Neural cell (in vitro differentiated cells): ENCODE results near the gene CTBP2. TPM values are rescaled to one million over a fixed set of nuclear protein-coding genes. Genes with fewer than 3 reads are reported as not detected.

Experiments
- H2AFZ ChIP-seq: fragments of 200-600, 300-800 bp; sonication (generic), shearing (Covaris generic); 2 replicates; pipeline ENCODE4 v1.6.0; 2014; ENCODE audit warnings: low read depth, mild to moderate bottlenecking, antibody characterized with exemption, low read length, moderate library complexity
- H3F3A ChIP-seq: fragments of 200-600 bp; shearing (Covaris generic); 2 replicates; pipeline ENCODE4 v1.6.1; 2016; ENCODE audit warnings: mild to moderate bottlenecking, moderate library complexity, mixed read lengths, antibody characterized with exemption, low read length; ENCODE audit not compliant: insufficient read depth, poor library complexity, severe bottlenecking
- H3K27ac ChIP-seq: fragments of 200-600, 300-800 bp; sonication (generic), shearing (Covaris generic); 2 replicates; pipeline ENCODE4 v1.5.1; 2014; ENCODE audit warnings: mild to moderate bottlenecking, low read length, moderate library complexity
- H3K27me3 ChIP-seq: fragments of 300-800, 200-600 bp; sonication (generic), shearing (Covaris generic); 2 replicates; pipeline ENCODE4 v1.6.0; 2014; ENCODE audit warnings: mild to moderate bottlenecking, low read depth, low read length, moderate library complexity; ENCODE audit not compliant: insufficient read depth
- H3K36me3 ChIP-seq: fragments of 300-800, 200-600 bp; sonication (generic), shearing (Covaris generic); 2 replicates; pipeline ENCODE4 v1.5.1; 2014; ENCODE audit warnings: mild to moderate bottlenecking, antibody characterized with exemption, low read length, moderate library complexity; ENCODE audit not compliant: insufficient read depth
- H3K4me2 ChIP-seq: fragments of 300-800, 200-600 bp; sonication (generic), shearing (Covaris generic); 2 replicates; pipeline ENCODE4 v1.6.0; 2014; ENCODE audit warnings: mild to moderate bottlenecking, low read length
- H3K4me3 ChIP-seq: fragments of 300-800, 200-600 bp; sonication (generic), shearing (Covaris generic); 2 replicates; pipeline ENCODE4 v1.5.1; 2014; ENCODE audit warnings: mild to moderate bottlenecking, low read length, moderate library complexity
- H3K79me2 ChIP-seq: fragments of 200-600 bp; shearing (Covaris generic); replicated peaks from 2 replicates; pipeline ENCODE4 v1.6.0; 2014; ENCODE audit warnings: mild to moderate bottlenecking, low read length, moderate library complexity; ENCODE audit not compliant: insufficient read depth
- H3K9ac ChIP-seq: fragments of 300-800, 200-600 bp; sonication (generic), shearing (Covaris generic); 2 replicates; pipeline ENCODE4 v1.6.1; 2016; ENCODE audit warnings: mild to moderate bottlenecking, low read length, mixed read lengths
- H3K9me2 ChIP-seq: fragments of 200-600 bp; shearing (Covaris generic); 2 replicates; pipeline ENCODE4 v1.6.1; 2016; ENCODE audit warnings: mild to moderate bottlenecking, low read length, mixed read lengths; ENCODE audit not compliant: insufficient read depth
- H3K9me3 ChIP-seq: fragments of 200-600, 300-800 bp; sonication (generic), shearing (Covaris generic); 2 replicates; pipeline ENCODE4 v1.6.1; 2016; ENCODE audit warnings: mild to moderate bottlenecking, mixed run types, low read length, moderate library complexity, mixed read lengths
- H4K20me1 ChIP-seq: fragments of 200-600 bp; shearing (Covaris generic); 2 replicates; pipeline ENCODE4 v1.6.1; 2016; ENCODE audit warnings: mild to moderate bottlenecking, mixed run types; ENCODE audit not compliant: insufficient read depth
- EP300 ChIP-seq: fragments of 450-650 bp; conservative IDR thresholded peaks from 2 replicates; pipeline ENCODE4 v1.6.1; 2014; ENCODE audit warnings: antibody characterized with exemption, mild to moderate bottlenecking, moderate library complexity; ENCODE audit not compliant: poor library complexity, severe bottlenecking
- EZH2 ChIP-seq: fragments of 200-600, 300-800 bp; shearing (Covaris generic), sonication (generic); IDR thresholded peaks from 2 replicates; pipeline ENCODE4 v1.6.1; 2014; ENCODE audit warnings: antibody characterized with exemption, low read length, borderline replicate concordance, mild to moderate bottlenecking; ENCODE audit not compliant: insufficient read depth, poor library complexity, severe bottlenecking
- MXI1 ChIP-seq: fragments of 450-650 bp; conservative IDR thresholded peaks from 2 replicates; pipeline ENCODE4 v1.6.1; 2014; ENCODE audit warnings: antibody characterized with exemption, mild to moderate bottlenecking; ENCODE audit not compliant: poor library complexity, severe bottlenecking
- POLR2AphosphoS5 ChIP-seq: IDR thresholded peaks from 2 replicates; pipeline ENCODE4 v1.6.1; 2012
- RAD21 ChIP-seq: fragments of 450-650 bp; conservative IDR thresholded peaks from 2 replicates; pipeline ENCODE4 v1.6.1; 2014; ENCODE audit warnings: antibody characterized with exemption, mild to moderate bottlenecking, moderate library complexity
- SMC3 ChIP-seq: fragments of 450-650 bp; conservative IDR thresholded peaks from 2 replicates; pipeline ENCODE4 v1.6.1; 2014; ENCODE audit warnings: antibody characterized with exemption, mild to moderate bottlenecking, moderate library complexity; ENCODE audit not compliant: poor library complexity
- TAF1 ChIP-seq: IDR thresholded peaks from 2 replicates; pipeline ENCODE4 v1.6.1; 2012; ENCODE audit warnings: low read depth
- polyA plus RNA-seq: library from polyadenylated mRNA; depleted of rRNA; stranded (reverse); fragments of >200 nt; gene quantifications from 2 replicates; pipeline ENCODE4 v1.2.3, GENCODE V29; 2014
- TF ChIP-seq, protein P1 (sequence below): IDR thresholded peaks from 2 replicates; pipeline ENCODE4 v1.6.1; 2012; ENCODE audit warnings: borderline replicate concordance
- TF ChIP-seq, protein P2 (sequence below): fragments of 450-650 bp; IDR thresholded peaks from 2 replicates; pipeline ENCODE4 v1.5.1; 2014; ENCODE audit warnings: antibody characterized with exemption, mild to moderate bottlenecking, moderate library complexity; ENCODE audit not compliant: poor library complexity, severe bottlenecking

The CTBP2 gene
- polyA plus RNA-seq, 1 donor from 2014 or later: 59.5 TPM

DNA sequence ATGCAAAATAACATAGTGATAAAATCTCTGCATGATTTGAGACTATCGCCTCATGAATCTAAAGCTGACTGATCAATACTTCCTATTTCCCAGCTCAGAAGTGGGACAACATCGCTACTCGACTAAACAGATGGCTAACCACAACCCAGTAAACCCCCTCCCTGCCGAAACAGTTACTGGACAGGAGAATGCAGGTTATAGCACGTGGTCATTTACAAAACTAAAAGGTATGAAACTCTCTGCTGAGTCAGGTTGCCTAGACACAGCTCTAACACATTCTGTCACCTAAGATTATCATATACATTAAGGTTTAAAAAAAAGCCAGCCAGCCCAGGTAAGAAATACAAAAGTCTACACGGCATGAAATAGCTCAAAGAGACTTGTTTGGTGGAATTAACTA lies 64.0 kb downstream of the CTBP2 start:
- H3K79me2 ChIP-seq: peaks cover 42% of the 10 kb centered on the region
- no peak overlapping the region for H3K4me2 ChIP-seq
- H3K36me3 ChIP-seq: no peaks in the 10 kb centered on the region
- H3F3A ChIP-seq: no peaks in the 10 kb centered on the region
- no peak overlapping the region for H3K4me3 ChIP-seq
- no peaks in the 10 kb centered on the region for H4K20me1 ChIP-seq
- no peak overlapping the region for H3K27ac ChIP-seq
- TF ChIP-seq EZH2 (no peak), SMC3 (no peak), POLR2AphosphoS5 (no peak), EP300 (no peak), TAF1 (no peak), RAD21 (no peak), MXI1 (no peak)
- TF ChIP-seq, protein P1, sequence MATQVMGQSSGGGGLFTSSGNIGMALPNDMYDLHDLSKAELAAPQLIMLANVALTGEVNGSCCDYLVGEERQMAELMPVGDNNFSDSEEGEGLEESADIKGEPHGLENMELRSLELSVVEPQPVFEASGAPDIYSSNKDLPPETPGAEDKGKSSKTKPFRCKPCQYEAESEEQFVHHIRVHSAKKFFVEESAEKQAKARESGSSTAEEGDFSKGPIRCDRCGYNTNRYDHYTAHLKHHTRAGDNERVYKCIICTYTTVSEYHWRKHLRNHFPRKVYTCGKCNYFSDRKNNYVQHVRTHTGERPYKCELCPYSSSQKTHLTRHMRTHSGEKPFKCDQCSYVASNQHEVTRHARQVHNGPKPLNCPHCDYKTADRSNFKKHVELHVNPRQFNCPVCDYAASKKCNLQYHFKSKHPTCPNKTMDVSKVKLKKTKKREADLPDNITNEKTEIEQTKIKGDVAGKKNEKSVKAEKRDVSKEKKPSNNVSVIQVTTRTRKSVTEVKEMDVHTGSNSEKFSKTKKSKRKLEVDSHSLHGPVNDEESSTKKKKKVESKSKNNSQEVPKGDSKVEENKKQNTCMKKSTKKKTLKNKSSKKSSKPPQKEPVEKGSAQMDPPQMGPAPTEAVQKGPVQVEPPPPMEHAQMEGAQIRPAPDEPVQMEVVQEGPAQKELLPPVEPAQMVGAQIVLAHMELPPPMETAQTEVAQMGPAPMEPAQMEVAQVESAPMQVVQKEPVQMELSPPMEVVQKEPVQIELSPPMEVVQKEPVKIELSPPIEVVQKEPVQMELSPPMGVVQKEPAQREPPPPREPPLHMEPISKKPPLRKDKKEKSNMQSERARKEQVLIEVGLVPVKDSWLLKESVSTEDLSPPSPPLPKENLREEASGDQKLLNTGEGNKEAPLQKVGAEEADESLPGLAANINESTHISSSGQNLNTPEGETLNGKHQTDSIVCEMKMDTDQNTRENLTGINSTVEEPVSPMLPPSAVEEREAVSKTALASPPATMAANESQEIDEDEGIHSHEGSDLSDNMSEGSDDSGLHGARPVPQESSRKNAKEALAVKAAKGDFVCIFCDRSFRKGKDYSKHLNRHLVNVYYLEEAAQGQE: no peak
- TF ChIP-seq, protein P2, sequence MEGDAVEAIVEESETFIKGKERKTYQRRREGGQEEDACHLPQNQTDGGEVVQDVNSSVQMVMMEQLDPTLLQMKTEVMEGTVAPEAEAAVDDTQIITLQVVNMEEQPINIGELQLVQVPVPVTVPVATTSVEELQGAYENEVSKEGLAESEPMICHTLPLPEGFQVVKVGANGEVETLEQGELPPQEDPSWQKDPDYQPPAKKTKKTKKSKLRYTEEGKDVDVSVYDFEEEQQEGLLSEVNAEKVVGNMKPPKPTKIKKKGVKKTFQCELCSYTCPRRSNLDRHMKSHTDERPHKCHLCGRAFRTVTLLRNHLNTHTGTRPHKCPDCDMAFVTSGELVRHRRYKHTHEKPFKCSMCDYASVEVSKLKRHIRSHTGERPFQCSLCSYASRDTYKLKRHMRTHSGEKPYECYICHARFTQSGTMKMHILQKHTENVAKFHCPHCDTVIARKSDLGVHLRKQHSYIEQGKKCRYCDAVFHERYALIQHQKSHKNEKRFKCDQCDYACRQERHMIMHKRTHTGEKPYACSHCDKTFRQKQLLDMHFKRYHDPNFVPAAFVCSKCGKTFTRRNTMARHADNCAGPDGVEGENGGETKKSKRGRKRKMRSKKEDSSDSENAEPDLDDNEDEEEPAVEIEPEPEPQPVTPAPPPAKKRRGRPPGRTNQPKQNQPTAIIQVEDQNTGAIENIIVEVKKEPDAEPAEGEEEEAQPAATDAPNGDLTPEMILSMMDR: no peak
- no peaks in the 10 kb centered on the region for H3K9me2 ChIP-seq
- no peak overlapping the region for H3K9ac ChIP-seq
- H3K9me3 ChIP-seq: no peaks in the 10 kb centered on the region
- no peak overlapping the region for H2AFZ ChIP-seq
- H3K27me3 ChIP-seq: no peaks in the 10 kb centered on the region

DNA sequence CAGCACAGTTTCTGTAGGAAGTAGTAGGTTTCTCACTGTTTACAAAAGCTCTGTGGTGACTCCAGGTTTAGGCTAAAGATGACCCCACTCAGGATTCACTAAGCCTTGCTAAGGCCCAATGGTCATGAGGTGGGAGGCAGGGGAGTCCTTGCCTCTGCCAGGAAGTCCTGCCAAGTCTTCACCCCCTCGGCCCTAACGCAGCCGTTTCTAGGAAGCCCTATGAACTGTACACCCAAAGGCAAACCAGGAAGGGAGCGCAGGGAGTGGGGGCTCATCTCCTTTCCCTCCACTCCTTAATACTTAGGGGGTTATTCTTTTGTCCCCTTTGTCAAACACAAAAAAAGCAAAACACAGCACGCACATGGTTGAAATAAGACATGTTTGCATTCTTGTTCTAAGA lies 64.6 kb downstream of the CTBP2 start:
- H3K9ac ChIP-seq: no peak overlapping the region
- no peak overlapping the region for H3K4me3 ChIP-seq
- no peak overlapping the region for H3K27ac ChIP-seq
- H2AFZ ChIP-seq: no peak overlapping the region
- H3K4me2 ChIP-seq: no peak overlapping the region
- H3F3A ChIP-seq: no peaks in the 10 kb centered on the region
- H3K79me2 ChIP-seq: peaks cover 40% of the 10 kb centered on the region
- no peaks in the 10 kb centered on the region for H3K27me3 ChIP-seq
- no peaks in the 10 kb centered on the region for H4K20me1 ChIP-seq
- TF ChIP-seq RAD21: no peak
- TF ChIP-seq SMC3: no peak
- TF ChIP-seq TAF1: no peak
- TF ChIP-seq EP300: no peak
- TF ChIP-seq, protein P1: no peak
- TF ChIP-seq, protein P2: no peak
- H3K9me3 ChIP-seq: no peaks in the 10 kb centered on the region
- H3K9me2 ChIP-seq: no peaks in the 10 kb centered on the region
- H3K36me3 ChIP-seq: no peaks in the 10 kb centered on the region
